ENCODE measurements around the gene TGFBR2.

DNA sequence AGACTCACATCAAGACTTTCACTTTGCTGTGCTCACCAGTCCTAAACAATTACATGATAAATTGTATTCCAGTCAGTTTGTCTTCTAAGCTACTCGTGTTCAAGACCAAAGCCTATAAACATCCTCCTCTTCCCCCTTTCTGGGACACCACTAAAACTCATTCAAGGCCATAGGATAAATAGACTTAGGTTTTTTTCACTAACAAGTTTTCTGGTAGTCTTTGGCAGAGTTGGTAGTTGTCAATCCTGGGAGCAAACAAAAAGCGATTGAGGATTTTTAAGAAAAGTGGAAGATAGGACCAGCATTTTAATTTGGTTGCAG, 114.9 kb downstream of the TGFBR2 start:
- TF ChIP-seq, protein P1, sequence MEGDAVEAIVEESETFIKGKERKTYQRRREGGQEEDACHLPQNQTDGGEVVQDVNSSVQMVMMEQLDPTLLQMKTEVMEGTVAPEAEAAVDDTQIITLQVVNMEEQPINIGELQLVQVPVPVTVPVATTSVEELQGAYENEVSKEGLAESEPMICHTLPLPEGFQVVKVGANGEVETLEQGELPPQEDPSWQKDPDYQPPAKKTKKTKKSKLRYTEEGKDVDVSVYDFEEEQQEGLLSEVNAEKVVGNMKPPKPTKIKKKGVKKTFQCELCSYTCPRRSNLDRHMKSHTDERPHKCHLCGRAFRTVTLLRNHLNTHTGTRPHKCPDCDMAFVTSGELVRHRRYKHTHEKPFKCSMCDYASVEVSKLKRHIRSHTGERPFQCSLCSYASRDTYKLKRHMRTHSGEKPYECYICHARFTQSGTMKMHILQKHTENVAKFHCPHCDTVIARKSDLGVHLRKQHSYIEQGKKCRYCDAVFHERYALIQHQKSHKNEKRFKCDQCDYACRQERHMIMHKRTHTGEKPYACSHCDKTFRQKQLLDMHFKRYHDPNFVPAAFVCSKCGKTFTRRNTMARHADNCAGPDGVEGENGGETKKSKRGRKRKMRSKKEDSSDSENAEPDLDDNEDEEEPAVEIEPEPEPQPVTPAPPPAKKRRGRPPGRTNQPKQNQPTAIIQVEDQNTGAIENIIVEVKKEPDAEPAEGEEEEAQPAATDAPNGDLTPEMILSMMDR (conservative IDR thresholded peaks at IDR 0.05; ENCODE audit: low read length): no peak
- TF ChIP-seq EZH2phosphoT487 (IDR thresholded peaks at IDR 0.05; ENCODE audit: borderline replicate concordance): no peak
